Measurements from ENCODE around the gene HOMER3.

GRCh38 chr19:18945297-18945696, 4.3 kb upstream of the HOMER3 start:
- TF ChIP-seq POLR2A (IDR thresholded peaks at IDR 0.05; ENCODE audit: low read depth, low read length): no peak
- no peak for TF ChIP-seq POLR2AphosphoS5 (IDR thresholded peaks at IDR 0.05; ENCODE audit: insufficient read depth, low read depth, low read length)
- no peak for TF ChIP-seq CTCF (IDR thresholded peaks at IDR 0.05; ENCODE audit: extremely low read depth in 1 of 2, insufficient read depth in 1 of 2, low read depth in 1 of 2, low read length in 2 of 2)
- TF ChIP-seq EZH2 (IDR thresholded peaks at IDR 0.05; ENCODE audit: borderline replicate concordance, low read depth, low read length, severe bottlenecking): no peak
- no peak for TF ChIP-seq MAX (IDR thresholded peaks at IDR 0.05; ENCODE audit: insufficient read depth, insufficient read length)
- TF ChIP-seq FOS (IDR thresholded peaks at IDR 0.05; ENCODE audit: borderline replicate concordance, insufficient read depth, low read length): no peak
- no peak for TF ChIP-seq MYC (IDR thresholded peaks at IDR 0.05; ENCODE audit: low read depth, low read length)

All from endothelial cell of umbilical vein (primary cell).